ENCODE data around the gene MS4A5. TPM values are rescaled to one million over a fixed set of nuclear protein-coding genes. Genes with fewer than 3 reads are reported as not detected.

The MS4A5 gene, protein sequence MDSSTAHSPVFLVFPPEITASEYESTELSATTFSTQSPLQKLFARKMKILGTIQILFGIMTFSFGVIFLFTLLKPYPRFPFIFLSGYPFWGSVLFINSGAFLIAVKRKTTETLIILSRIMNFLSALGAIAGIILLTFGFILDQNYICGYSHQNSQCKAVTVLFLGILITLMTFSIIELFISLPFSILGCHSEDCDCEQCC
- total RNA-seq, result not detected

DNA sequence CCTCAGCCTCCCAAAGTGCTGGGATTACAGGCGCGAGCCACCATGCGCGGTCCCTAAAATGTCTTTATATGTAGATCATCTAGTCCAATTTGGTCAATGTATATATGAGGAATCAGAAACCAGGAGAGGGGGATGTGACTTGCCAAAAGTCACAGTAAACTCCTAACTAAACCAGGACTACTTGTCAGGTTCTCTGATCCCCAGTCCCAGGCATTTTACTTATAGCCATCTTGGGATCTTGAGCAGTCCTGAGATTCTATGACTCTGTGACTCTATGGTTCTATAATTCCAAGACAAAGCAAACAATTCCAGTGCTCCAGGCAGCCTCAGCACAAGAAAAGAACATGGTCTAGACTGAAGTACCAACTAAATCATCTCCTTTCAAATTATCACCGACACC is at the start of gene MS4A5:
TSS of gene MS4A5 (plus strand) at position 301 of the 400 bp plus-strand sequence. CDS start 103 bp downstream, outside the sequence.
- 97 to 98% methylated on average over 5 of the region's 5 CpGs for WGBS, 2 donors
- Histone ChIP-seq H3K4me1 (no peaks in the 10 kb centered on the region), H3K36me3 (no peaks in the 10 kb centered on the region), H3K4me3 (no peak within 1 kb of the TSS), H3K27ac (no peak within 1 kb of the TSS), H3K9me3 (no peaks in the 10 kb centered on the region), H3K27me3 (no peaks in the 10 kb centered on the region)
- no peak for DNase-seq (ENCODE audit: low spot score in 2 of 2)
- TF ChIP-seq EP300 (IDR thresholded peaks at IDR 0.05) (no peak), POLR2A (IDR thresholded peaks at IDR 0.05) (no peak)
- TF ChIP-seq, protein P1, sequence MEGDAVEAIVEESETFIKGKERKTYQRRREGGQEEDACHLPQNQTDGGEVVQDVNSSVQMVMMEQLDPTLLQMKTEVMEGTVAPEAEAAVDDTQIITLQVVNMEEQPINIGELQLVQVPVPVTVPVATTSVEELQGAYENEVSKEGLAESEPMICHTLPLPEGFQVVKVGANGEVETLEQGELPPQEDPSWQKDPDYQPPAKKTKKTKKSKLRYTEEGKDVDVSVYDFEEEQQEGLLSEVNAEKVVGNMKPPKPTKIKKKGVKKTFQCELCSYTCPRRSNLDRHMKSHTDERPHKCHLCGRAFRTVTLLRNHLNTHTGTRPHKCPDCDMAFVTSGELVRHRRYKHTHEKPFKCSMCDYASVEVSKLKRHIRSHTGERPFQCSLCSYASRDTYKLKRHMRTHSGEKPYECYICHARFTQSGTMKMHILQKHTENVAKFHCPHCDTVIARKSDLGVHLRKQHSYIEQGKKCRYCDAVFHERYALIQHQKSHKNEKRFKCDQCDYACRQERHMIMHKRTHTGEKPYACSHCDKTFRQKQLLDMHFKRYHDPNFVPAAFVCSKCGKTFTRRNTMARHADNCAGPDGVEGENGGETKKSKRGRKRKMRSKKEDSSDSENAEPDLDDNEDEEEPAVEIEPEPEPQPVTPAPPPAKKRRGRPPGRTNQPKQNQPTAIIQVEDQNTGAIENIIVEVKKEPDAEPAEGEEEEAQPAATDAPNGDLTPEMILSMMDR (IDR thresholded peaks at IDR 0.05), result no peak

DNA sequence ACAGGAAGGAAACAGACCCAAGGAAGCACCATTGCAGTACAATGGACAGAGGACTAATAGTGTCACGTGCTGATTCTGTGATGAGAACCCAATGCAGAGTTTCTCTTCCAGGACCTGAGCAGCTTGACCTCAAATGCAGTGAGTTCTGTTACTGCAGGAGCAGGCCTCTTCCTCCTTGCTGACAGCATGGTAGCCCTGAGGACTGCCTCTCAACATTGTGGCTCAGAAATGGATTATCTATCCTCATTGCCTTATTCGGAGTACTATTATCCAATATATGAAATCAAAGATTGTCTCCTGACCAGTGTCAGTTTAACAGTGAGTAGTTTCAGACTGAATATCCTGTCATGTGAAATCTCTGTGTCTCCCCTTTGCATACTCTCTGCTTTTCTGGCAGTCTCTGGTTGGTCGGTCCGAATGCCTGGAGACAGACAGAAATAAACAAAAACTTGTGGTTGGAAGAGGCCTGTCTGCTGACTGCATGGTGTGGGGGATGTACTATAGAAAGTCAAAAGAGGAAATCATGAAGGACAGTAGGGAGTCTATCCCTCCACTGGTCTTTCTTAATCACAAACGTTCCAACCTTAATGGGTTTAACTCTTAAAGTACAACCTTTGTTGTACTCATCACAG is 40.0 kb upstream of the MS4A5 start:
- TF ChIP-seq POLR2A (IDR thresholded peaks at IDR 0.05) (no peak), EP300 (IDR thresholded peaks at IDR 0.05) (peak in 1 of 2 donors; percentile 18)
- TF ChIP-seq, protein P1 (IDR thresholded peaks at IDR 0.05), result no peak
- WGBS, 2 donors, result 36 to 49% methylated on average over 5 of the region's 5 CpGs
- no peaks in the 10 kb centered on the region for H3K9me3 ChIP-seq
- no peaks in the 10 kb centered on the region for H3K36me3 ChIP-seq
- DNase-seq (ENCODE audit: low spot score in 2 of 2), result no peak
- no peaks in the 10 kb centered on the region for H3K27me3 ChIP-seq
- peak overlapping the region in 1 of 4 donors; percentile 53 for H3K27ac ChIP-seq
- no peaks in the 10 kb centered on the region for H3K4me1 ChIP-seq
- no peak overlapping the region for H3K4me3 ChIP-seq

DNA sequence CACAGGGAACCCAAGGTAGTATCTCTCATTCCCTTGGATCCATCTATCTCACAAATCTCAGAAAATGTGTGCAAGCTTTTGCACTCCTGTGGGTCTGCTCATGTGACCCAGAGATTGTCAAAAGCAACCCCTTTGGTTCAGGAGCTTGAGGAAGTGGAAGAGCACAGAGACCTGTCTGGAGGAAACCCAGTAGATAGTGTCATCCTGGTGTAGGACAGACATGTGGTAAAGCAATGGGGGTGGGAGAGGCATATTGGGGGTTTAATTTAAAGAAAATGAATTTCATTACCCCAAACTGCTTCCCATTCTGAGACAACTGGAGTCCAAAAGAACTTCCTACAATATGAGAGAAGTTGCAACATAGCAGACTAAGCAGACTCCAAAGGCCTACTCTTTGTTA is 39.0 kb upstream of the MS4A5 start:
- no peak for DNase-seq (ENCODE audit: low spot score in 2 of 2)
- no peak overlapping the region for H3K27ac ChIP-seq

DNA sequence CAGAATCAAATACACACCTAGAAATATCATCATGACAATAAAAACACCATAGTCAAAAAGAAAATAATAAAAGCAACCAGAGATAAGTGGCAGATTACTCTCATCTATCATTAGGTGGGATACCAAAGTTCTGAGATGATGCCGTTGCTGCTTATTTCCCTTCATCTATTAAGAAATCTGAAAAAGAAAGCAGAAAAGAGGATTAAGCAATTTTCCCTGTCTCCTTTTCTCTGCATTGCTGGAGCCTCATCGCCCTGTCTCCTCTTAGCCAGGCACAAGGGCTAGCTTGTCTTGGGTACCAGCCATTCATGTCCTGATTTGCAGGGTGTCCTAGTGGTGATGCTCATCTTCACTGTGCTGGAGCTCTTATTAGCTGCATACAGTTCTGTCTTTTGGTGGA is 37.0 kb upstream of the MS4A5 start:
- no peak for DNase-seq (ENCODE audit: low spot score in 2 of 2)
- Histone ChIP-seq H3K36me3 (no peaks in the 10 kb centered on the region), H3K4me1 (no peaks in the 10 kb centered on the region), H3K27ac (no peak overlapping the region), H3K9me3 (no peaks in the 10 kb centered on the region), H3K4me3 (no peak overlapping the region), H3K27me3 (no peaks in the 10 kb centered on the region)
- WGBS, 2 donors, result 73 to 80% methylated on average over 2 of the region's 2 CpGs
- TF ChIP-seq, protein P1 (IDR thresholded peaks at IDR 0.05), result no peak
- TF ChIP-seq POLR2A (IDR thresholded peaks at IDR 0.05) (no peak), EP300 (IDR thresholded peaks at IDR 0.05) (no peak)

More for the DNA sequence above, 39.0 kb upstream of the MS4A5 start:
- Histone ChIP-seq H3K4me1 (no peaks in the 10 kb centered on the region), H3K9me3 (no peaks in the 10 kb centered on the region), H3K27me3 (no peaks in the 10 kb centered on the region), H3K4me3 (no peak overlapping the region), H3K36me3 (no peaks in the 10 kb centered on the region)
- TF ChIP-seq POLR2A (IDR thresholded peaks at IDR 0.05), result no peak

DNA sequence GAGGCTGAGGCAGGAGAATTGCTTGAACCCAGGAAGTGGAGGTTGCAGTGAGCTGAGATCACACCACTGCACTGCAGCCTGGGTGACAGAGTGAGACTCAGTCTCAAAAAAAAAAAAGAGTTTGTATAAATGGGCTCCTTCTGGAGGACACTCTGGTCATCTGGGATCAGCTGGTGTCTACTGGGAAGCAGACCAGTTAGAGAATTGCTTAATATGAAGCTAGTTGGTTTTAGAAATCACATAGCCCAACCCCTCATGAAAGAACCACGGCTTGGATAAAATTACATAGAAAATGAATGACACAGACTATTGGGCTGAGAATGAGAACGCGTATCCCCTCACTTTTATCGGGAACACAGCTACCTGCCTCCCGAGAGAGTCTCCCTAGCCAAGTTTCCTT is 36.4 kb upstream of the MS4A5 start:
- H3K4me1 ChIP-seq, result no peaks in the 10 kb centered on the region
- no peak for TF ChIP-seq EP300 (IDR thresholded peaks at IDR 0.05)
- TF ChIP-seq, protein P1 (IDR thresholded peaks at IDR 0.05), result no peak
- no peaks in the 10 kb centered on the region for H3K27me3 ChIP-seq
- WGBS, 2 donors, result 76 to 78% methylated on average over 5 of the region's 5 CpGs
- no peaks in the 10 kb centered on the region for H3K36me3 ChIP-seq
- no peak for DNase-seq (ENCODE audit: low spot score in 2 of 2)
- H3K9me3 ChIP-seq, result no peaks in the 10 kb centered on the region
- H3K27ac ChIP-seq, result no peak overlapping the region
- no peak overlapping the region for H3K4me3 ChIP-seq
